Cardiac muscle cell (in vitro differentiated cells and primary cell): Measurements from ENCODE around the gene COPE. TPM values are rescaled to one million over a fixed set of nuclear protein-coding genes. Genes with fewer than 3 reads are reported as not detected.

ENCODE experiments used
- DNase-seq, 2 donors: peaks; one replicate each; pipeline versions ENCODE4 v3.0.0 to v3.0.0-alpha.2; 2010 to 2017; ENCODE audit warnings: low read depth in 1 of 2, low spot score in 1 of 2
- H3K27ac ChIP-seq: fragments of 200-600 bp; sonication (generic); 2 replicates; pipeline ENCODE4 v1.5.1; 2016
- H3K27me3 ChIP-seq: fragments of 200-600 bp; sonication (generic); 2 replicates; pipeline ENCODE4 v1.6.0; 2016; ENCODE audit warnings: control low read depth
- H3K36me3 ChIP-seq: fragments of 200-600 bp; sonication (generic); 2 replicates; pipeline ENCODE4 v1.5.1; 2016; ENCODE audit warnings: control low read depth
- H3K4me1 ChIP-seq: fragments of 200-600 bp; sonication (generic); 2 replicates; pipeline ENCODE4 v1.8.1; 2017; ENCODE audit warnings: low read depth, mild to moderate bottlenecking, mixed run types
- H3K4me3 ChIP-seq: fragments of 200-600 bp; sonication (generic); 2 replicates; pipeline ENCODE4 v1.5.1; 2016; ENCODE audit warnings: mild to moderate bottlenecking
- H3K9me3 ChIP-seq: fragments of 200-600 bp; sonication (generic); 2 replicates; pipeline ENCODE4 v1.5.1; 2017; ENCODE audit warnings: low read depth, mild to moderate bottlenecking, control low read depth
- polyA plus RNA-seq: library from polyadenylated mRNA; unstranded; fragments of >200 nt; fragmentation: Nextera tagmentation; extraction: Ambion mirVana; gene quantifications from 2 replicates; pipeline ENCODE4 v1.2.1, GENCODE V29; 2016
- total RNA-seq: library from RNA; depleted of rRNA; stranded (reverse); fragments of >200 nt; gene quantifications from 2 replicates; pipeline ENCODE4 v1.2.3, GENCODE V29; 2016
- TF ChIP-seq, protein P1 (sequence below): IDR thresholded peaks from 2 replicates; pipeline ENCODE4 v1.5.1; 2012; ENCODE audit warnings: low read depth, mild to moderate bottlenecking, low read length

Gene COPE
- total and polyA plus RNA-seq, 2 experiments from 2014 or later: 306 to 523 TPM

DNA sequence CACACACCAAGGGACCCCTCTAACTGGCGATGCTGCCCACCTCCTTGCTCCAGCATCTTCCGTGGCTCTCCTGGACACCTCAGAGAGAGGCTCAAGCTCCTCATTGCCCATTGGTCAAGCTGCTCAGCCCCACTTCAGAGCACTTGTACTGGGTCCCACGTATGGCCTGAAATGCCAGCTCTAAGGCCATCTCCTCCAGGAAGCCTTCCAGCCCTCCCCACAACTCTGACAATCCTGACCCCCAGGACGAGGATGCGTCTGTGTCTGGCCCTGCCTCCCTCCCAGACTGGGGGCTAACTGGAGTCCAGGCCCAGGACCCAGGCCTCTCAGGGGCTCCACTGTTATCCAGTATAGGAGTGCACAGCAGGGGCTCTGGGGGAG, 29.8 kb upstream of the COPE start:
- Histone ChIP-seq H3K4me3 (no peak overlapping the region), H3K4me1 (no peaks in the 10 kb centered on the region), H3K27me3 (no peaks in the 10 kb centered on the region), H3K9me3 (no peaks in the 10 kb centered on the region), H3K27ac (no peak overlapping the region), H3K36me3 (no peaks in the 10 kb centered on the region)
- TF ChIP-seq, protein P1, sequence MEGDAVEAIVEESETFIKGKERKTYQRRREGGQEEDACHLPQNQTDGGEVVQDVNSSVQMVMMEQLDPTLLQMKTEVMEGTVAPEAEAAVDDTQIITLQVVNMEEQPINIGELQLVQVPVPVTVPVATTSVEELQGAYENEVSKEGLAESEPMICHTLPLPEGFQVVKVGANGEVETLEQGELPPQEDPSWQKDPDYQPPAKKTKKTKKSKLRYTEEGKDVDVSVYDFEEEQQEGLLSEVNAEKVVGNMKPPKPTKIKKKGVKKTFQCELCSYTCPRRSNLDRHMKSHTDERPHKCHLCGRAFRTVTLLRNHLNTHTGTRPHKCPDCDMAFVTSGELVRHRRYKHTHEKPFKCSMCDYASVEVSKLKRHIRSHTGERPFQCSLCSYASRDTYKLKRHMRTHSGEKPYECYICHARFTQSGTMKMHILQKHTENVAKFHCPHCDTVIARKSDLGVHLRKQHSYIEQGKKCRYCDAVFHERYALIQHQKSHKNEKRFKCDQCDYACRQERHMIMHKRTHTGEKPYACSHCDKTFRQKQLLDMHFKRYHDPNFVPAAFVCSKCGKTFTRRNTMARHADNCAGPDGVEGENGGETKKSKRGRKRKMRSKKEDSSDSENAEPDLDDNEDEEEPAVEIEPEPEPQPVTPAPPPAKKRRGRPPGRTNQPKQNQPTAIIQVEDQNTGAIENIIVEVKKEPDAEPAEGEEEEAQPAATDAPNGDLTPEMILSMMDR: no peak
- no peak for DNase-seq

DNA sequence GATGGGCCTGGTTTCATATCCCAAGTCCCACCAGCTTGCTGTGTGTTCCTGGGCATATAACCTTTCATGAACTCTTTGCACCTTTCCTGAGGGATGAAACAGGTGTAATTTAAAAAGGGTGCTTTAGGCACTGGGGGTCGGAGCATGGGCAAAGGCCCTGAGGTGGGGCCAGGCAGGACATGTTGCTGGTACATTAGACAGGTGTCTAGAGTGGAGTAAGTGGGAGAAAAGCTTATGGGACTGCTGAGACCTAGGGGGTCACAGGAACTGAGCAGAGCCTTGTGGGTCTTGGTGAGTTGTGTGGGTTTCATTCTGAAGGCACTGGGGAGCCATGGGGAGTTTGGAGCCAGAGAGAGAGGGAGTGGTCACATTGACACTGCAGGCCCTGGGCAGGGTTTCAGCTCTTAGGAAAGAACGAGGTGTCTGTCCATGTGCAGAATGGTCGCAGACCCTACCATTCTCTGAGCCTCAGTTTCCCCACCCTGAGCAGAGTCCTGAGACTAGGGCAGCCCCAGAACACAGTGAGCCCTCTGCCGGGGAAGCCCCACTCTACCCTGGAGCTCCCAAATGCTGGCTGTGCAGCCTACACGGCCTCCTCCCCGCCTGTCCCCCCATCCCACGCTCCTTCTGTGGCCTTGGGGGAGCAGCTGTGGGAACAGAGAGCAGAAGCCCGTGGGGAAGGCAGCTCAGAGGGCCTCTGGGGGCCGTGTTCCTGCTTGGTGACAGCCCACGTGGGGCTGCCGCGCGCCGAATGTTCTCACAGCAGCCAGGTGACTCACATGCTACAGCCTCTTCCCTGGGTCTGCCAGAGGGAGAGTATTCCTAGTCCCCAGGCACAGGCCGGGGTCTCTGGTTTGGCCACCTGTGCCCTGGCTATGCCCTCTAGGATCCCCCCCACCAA, 29.1 kb upstream of the COPE start:
- Histone ChIP-seq H3K36me3 (no peaks in the 10 kb centered on the region), H3K27me3 (no peaks in the 10 kb centered on the region), H3K4me3 (no peak overlapping the region), H3K9me3 (no peaks in the 10 kb centered on the region), H3K4me1 (no peaks in the 10 kb centered on the region), H3K27ac (no peak overlapping the region)
- TF ChIP-seq, protein P1: no peak
- DNase-seq: no peak

DNA sequence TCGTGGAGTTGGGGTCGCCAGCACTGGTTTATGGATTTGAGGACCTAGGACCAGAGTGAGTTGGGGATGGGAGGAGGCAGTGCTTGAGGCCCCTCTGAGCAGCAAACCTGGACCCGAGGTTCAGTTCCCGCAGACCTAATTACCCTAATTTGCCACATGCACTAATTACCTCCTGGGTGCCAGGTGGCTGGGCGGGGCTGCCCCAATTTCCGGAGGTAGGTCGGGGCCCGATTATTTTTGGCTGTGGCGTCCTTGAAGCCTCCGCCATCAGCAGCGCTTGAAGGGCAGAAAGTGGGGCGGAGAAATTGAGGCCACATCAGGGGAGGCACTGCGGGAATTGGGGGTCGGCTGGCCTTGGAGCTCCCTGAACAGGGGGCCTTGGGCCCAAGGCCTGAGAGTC, 27.7 kb upstream of the COPE start:
- Histone ChIP-seq H3K27ac (no peak overlapping the region), H3K27me3 (no peaks in the 10 kb centered on the region), H3K4me1 (no peaks in the 10 kb centered on the region), H3K4me3 (no peak overlapping the region), H3K36me3 (no peaks in the 10 kb centered on the region), H3K9me3 (no peaks in the 10 kb centered on the region)
- DNase-seq: no peak
- TF ChIP-seq, protein P1: no peak

DNA sequence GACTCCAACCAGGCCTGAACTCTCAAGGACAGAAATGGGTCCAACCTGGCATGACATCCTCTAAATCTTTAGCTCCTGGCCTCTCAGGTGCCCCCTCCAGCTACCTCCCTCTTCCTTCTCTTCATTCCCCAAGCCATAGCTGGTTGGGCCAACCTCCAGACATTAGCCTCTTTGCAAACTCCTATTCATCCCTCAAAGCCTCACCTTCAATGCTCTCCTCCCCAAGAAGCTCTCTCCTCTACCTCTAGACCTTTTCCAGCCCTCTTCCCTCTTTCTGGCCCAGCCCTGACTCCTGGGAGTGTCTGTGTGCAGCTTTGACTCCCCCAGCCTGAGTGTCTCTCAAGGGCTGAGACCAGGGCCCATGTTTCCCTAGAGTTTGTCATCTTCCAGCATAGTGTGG, 27.1 kb upstream of the COPE start:
- no peaks in the 10 kb centered on the region for H3K36me3 ChIP-seq
- TF ChIP-seq, protein P1: no peak
- no peaks in the 10 kb centered on the region for H3K27me3 ChIP-seq
- DNase-seq: no peak
- no peak overlapping the region for H3K27ac ChIP-seq
- no peaks in the 10 kb centered on the region for H3K4me1 ChIP-seq
- no peak overlapping the region for H3K4me3 ChIP-seq
- no peaks in the 10 kb centered on the region for H3K9me3 ChIP-seq

DNA sequence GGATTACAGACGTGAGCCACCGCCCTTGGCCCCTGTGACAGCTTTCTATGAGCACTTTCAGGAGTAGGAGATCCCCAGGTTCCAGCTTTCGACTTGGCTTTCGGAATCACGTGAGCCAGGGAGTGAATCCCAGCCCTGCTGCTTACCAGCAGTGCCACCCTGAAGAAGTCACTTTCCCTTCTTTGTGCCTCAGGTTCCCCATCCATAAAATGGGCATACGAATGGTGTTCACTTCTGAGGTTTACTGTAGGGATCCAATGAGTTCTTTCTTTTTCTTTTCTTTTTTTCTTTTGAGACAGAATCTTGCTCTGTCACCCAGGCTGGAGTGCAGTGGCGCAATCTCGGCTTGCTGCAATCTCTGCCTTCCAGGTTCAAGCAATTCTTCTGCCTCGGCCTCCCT, 26.1 kb upstream of the COPE start:
- H3K9me3 ChIP-seq: no peaks in the 10 kb centered on the region
- DNase-seq: no peak
- H3K36me3 ChIP-seq: no peaks in the 10 kb centered on the region
- no peaks in the 10 kb centered on the region for H3K27me3 ChIP-seq
- H3K27ac ChIP-seq: no peak overlapping the region
- H3K4me3 ChIP-seq: no peak overlapping the region
- TF ChIP-seq, protein P1: no peak
- no peaks in the 10 kb centered on the region for H3K4me1 ChIP-seq
